HG03520 (cell line): Measurements from ENCODE around the gene TRIM14.
"Not testable (repeated sequence)": the region's sequence is repeated elsewhere in the genome, so short reads cannot be mapped to it uniquely, and the experiment has no call there.

ENCODE experiments used
- ATAC-seq: cut with Tn5 transposase; IDR thresholded peaks from one replicate; pipeline ENCODE4 v1.9.1; 2021; ENCODE audit warnings: mild to moderate bottlenecking, moderate library complexity; ENCODE audit not compliant: unreplicated experiment

TRIM14 gene

DNA sequence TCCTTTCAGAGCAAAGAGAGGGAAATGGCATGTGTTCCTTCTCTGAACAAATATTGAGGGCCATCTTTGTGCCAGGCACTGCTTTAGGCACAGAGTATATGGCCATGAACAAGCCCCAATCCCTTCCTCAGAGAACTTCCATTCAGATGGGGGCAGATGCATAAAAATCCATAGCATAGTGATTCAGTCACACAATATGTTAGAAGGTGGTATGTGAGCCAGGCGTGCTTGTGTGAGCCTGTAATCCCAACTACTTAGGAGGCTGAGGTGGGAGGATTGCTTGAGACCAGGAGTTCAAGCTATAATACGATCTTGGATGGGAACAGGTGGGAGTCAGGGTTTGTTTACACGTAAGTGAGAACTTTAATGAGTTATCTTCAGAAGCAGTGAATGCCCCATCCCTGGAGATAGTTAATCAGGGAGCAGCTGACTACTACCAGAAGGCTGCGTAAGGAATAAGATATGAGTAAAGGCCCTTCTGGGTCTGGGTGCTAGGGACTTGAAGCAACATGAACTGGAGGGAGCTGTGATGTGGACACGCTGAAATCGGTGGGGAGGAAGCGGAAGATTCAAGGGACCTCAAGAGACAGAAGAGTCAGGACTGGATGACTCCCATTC, 35.3 kb downstream of the TRIM14 start:
- ATAC-seq = no peak

- no peak for ATAC-seq
Measured at GRCh38 chr9:98083061-98083501, 35.9 kb downstream of the TRIM14 start.

DNA sequence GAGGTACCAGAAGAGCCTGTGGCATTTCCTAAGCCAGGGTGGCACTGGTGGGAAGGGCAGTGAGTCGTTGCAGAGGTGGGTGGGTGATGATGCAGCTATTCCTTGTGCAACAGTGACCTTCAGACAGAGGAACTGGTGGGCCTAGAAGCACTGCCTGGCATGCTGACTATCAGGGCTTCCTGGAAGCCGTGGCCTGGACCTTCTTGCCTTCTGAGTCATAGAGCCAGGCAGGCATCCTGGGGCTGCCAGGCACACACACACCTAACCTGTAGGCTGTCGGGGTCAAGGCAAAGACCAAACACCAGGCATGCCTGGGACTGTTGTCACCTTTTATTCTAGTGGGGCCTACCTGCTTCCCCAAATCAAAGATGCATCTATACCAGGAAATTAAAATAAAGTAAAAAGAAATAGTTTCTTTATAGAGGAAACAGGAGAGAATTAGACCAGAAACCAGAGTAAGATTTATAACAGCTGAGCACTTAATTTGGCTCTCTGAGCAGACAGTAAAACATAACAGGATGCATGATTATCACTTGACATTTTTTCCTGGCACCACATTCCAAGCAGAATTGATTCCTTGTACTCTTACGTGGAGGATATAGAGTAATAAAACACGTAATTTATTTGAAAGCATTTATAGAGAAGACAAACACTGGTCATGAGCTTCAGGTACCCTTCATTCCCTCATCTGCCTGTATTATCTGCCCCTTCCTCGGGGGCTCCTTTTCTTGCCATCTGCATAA, 37.4 kb downstream of the TRIM14 start:
- ATAC-seq = no peak

GRCh38 chr9:98080780-98081179, 38.2 kb downstream of the TRIM14 start:
- ATAC-seq = no peak

DNA sequence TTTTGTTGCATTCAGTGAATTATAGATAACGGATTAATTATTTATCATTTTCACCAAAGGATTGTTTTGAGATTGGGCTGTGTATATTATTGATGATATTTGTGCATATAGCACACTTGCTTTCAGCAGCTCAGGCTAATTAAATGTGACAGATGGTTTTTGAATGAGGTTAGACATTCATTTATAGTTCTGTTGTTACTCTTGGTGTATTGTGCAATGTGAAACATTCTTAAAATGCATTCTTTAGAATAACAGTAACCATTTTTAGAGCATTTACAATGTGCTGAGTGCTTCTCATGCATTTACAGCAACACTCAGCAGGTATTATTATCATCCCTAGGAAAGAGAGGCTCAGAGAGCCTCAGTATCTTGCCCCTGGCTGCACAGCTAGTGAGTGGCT, 38.7 kb downstream of the TRIM14 start:
- ATAC-seq = no peak

- no peak for ATAC-seq
Measured at GRCh38 chr9:98078895-98079294, 40.1 kb downstream of the TRIM14 start.

GRCh38 chr9:98076514-98076890, 42.5 kb downstream of the TRIM14 start:
- ATAC-seq = not testable (repeated sequence)

DNA sequence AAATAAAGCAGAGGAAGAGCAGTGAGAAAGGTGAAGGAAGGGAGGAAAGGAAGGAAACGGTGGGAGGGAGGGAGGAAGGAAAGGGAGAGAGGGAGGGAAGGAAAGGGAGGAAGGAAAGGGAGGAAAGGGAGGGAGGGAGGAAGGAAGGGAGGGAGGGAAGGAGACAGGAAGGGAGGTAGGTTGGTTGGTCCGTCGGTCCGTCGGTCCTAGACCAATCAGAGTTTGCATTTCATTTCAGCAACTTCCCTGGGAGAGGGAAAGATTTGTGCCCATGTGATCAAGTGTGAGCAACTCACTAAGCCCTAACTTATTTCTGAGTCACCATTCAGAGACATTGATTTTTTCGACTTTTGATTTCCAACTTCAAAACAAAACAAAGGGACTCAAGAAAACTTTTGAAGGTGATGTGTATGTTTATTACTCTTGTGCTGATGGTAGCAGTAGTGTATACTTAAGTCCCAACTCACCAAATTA, 43.7 kb downstream of the TRIM14 start:
- no peak for ATAC-seq

DNA sequence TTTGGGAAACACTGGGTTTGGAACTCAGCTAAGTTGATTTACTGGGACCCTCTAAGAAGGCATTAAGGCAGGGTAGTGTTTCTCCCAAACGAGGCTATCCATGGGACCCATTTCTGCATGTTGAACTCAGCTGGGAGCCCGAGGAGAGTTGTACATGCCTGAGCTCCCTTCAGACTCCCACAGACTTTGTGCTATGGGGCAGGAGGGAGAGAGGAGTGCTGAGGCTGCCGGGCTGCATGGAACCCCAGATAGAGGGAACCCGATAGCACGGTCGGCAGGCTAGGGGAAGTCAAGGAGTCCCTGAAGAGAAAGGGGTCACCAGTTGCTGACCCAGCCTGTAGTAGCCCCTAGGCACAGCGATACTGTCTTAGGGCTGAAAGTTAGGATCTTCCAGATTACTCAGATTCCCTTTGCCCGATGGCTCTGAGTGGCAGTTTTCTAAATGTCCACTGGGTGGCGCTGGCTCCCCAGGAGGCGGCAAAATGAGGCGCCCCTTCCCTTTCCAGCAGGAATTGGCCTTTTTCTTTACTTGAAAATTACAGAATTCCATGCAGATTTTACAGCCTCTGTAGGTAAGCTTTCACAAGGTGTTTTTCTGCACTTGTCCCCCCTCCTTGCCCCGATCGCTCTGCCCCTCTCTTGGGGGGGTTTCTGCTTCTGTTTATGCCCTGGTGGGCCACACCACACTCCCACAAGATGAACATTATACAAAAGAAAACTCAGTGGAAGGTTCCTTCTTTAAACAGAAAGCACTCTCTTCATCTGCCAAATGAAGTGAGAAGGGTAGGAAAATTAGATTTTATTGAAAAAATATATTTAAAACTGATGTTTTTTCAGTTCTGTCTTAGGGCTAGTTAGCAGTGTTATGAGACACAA, 44.7 kb downstream of the TRIM14 start:
- ATAC-seq = no peak

GRCh38 chr9:98071737-98072136, 47.3 kb downstream of the TRIM14 start:
- no peak for ATAC-seq

GRCh38 chr9:98070704-98071103, 48.3 kb downstream of the TRIM14 start:
- ATAC-seq = no peak

DNA sequence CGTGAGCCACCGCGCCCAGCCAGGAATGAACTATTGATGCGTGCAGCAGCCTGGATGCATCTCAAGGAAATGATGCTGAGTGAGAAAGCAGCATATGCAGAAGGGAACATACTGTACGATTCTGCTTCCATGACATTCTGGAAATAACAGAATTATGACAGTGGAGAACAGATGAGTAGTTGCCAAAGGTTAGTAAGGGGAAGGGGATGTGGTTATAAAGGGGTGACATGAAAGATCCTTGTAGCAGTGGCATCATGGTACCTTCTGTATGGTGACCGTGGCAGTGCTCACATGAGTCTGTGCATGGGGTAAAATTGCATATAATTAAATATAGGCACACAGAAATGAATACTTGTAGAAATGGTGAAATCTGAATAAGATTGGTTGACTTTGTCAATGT, 49.5 kb downstream of the TRIM14 start:
- no peak for ATAC-seq

DNA sequence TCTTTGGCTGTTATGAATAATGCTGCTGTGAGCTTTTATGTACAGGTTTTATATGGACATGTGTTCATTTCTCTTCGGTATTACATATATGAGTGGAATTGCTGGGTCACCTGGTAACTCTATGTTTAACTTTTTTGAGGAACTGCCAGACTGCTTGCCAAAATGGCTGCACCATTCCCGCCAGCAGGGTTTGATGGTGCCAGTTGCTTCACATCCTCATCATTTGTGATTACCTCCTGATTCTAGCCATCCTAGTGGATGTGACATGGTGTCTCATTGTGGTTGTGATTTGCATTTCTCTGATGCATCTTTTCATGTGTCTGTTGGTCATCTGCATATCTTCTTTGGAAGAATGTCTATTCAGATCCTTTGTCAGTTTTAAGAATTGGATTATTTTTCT, 51.8 kb downstream of the TRIM14 start:
- no peak for ATAC-seq

- ATAC-seq = no peak
Measured at GRCh38 chr9:98066235-98066634, 52.8 kb downstream of the TRIM14 start.

GRCh38 chr9:98064623-98065392, 54.2 kb downstream of the TRIM14 start:
- ATAC-seq = no peak

- no peak for ATAC-seq
Measured at GRCh38 chr9:98062161-98062560, 56.9 kb downstream of the TRIM14 start.

GRCh38 chr9:98057138-98057799, 61.8 kb downstream of the TRIM14 start:
- no peak for ATAC-seq

DNA sequence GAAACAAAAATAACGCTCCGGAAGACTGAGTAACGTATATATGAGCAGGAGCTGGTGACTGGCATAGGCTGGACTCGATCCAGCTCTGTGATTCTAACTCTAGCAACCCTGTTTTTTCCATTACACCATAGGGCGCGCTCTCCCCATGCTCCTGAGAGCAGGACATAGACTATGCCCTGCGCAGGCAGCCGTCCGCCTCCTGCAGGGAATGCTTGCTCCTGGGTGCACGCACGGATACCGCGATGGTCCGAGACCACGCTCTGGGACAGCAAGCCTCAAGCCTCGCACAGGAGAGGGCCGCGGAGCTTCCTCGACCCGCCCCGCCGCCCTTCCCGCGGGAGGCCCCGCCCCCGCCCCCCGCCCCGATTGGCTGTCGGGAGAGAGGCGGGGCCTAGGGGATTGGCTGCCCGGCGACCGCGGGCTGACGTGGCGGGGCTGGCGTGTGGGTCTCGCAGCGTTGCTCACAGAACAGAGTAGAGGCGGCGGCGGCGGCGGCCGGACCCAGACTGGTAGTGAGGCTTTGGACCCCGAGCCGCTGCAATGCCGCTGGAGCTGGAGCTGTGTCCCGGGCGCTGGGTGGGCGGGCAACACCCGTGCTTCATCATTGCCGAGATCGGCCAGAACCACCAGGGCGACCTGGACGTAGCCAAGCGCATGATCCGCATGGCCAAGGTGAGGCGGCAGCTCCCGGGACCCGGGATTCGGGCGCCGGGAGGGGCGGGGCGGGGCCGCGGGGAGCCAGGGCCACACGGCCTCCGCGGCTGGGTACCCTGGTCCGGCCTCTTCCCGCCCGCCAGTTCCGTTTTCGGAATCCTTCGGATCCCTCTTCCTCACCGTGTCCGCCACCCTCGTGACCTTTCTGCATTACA, 62.5 kb downstream of the TRIM14 start, which contains the start of gene NANS:
Gene NANS, plus strand, starts transcription at position 464 of the 869 bp plus-strand sequence. Its CDS starts 77 bp downstream, at position 541.
- ATAC-seq = peak; percentile 88

DNA sequence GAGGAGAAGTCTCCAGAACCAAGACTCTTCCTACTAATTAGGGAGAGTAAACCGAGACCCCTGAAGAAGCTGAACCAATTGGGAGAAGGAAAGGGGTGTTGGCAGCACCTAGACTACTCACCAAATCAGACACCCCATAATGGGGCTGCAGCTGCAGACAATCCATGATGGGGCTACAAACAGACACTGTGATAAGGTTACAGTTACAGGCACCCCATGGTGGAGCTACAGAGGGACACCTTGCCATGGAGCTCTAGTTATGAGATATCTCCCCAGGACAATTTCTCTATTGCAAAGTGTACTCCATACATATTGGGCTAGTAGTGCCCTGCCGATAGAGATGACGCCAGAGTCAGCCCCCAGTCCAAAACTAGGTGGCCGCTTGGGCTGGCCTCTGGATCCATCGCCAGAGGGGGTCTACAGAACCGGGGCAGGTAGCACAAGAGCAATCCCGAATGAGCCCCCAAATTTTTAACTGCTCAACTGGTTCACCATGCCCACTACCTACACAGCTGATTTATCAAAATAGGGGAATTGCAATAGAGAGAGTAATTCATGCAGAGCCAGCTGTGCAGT, 64.6 kb downstream of the TRIM14 start:
- ATAC-seq = no peak
